HG02623 (cell line): ENCODE results near the gene SERP2.

ENCODE experiments used
- ATAC-seq: cut with Tn5 transposase; IDR thresholded peaks from one replicate; pipeline ENCODE4 v1.9.1; 2021; ENCODE audit warnings: moderate library complexity; ENCODE audit not compliant: unreplicated experiment

Gene SERP2

GRCh38 chr13:44409595-44409994 is 36.0 kb downstream of the SERP2 start:
- ATAC-seq: no peak

GRCh38 chr13:44410328-44410859 is 36.8 kb downstream of the SERP2 start:
- no peak for ATAC-seq

GRCh38 chr13:44411841-44412240 is 38.2 kb downstream of the SERP2 start:
- ATAC-seq: no peak

- no peak for ATAC-seq
These were observed 38.8 kb downstream of the SERP2 start for GRCh38 chr13:44412346-44412935.

GRCh38 chr13:44413095-44413494 is 39.5 kb downstream of the SERP2 start:
- ATAC-seq: no peak

- ATAC-seq: no peak
These were observed 41.1 kb downstream of the SERP2 start for GRCh38 chr13:44414716-44415115.

GRCh38 chr13:44415815-44416214 is 42.2 kb downstream of the SERP2 start:
- ATAC-seq: no peak

- ATAC-seq: no peak
These were observed 42.7 kb downstream of the SERP2 start for GRCh38 chr13:44416301-44416700.

GRCh38 chr13:44416744-44417143 is 43.1 kb downstream of the SERP2 start:
- no peak for ATAC-seq

- ATAC-seq: no peak
These were observed 43.8 kb downstream of the SERP2 start for GRCh38 chr13:44417446-44417845.

- ATAC-seq: no peak
These were observed 44.3 kb downstream of the SERP2 start for GRCh38 chr13:44417876-44418275.

- ATAC-seq: no peak
These were observed 47.0 kb downstream of the SERP2 start for GRCh38 chr13:44420376-44421220.

GRCh38 chr13:44421853-44422525 is 48.4 kb downstream of the SERP2 start:
- ATAC-seq: no peak

GRCh38 chr13:44422755-44423643 is 49.4 kb downstream of the SERP2 start:
- no peak for ATAC-seq

- no peak for ATAC-seq
These were observed 50.2 kb downstream of the SERP2 start for GRCh38 chr13:44423824-44424223.

GRCh38 chr13:44425041-44425814 is 51.6 kb downstream of the SERP2 start:
- no peak for ATAC-seq

- ATAC-seq: no peak
These were observed 52.1 kb downstream of the SERP2 start for GRCh38 chr13:44425815-44426078.

- no peak for ATAC-seq
These were observed 52.8 kb downstream of the SERP2 start for GRCh38 chr13:44426461-44426860.

GRCh38 chr13:44429311-44429710 is 55.7 kb downstream of the SERP2 start:
- ATAC-seq: no peak

- no peak for ATAC-seq
These were observed 57.5 kb downstream of the SERP2 start for GRCh38 chr13:44431150-44431549.
